Measurements from ENCODE around the gene TNFAIP8L1.

- TF ChIP-seq CTCF (conservative IDR thresholded peaks at IDR 0.05; ENCODE audit: low read length) (no peak), EZH2phosphoT487 (IDR thresholded peaks at IDR 0.05; ENCODE audit: borderline replicate concordance) (no peak)
Observed at GRCh38 chr19:4596033-4596904, 43.0 kb upstream of the TNFAIP8L1 start.

Measured in Loucy (cell line).